IPS-18a (cell line): ENCODE measurements around the gene PRSS2.
"Not testable (repeated sequence)": the region's sequence is repeated elsewhere in the genome, so short reads cannot be mapped to it uniquely, and the experiment has no call there.

Source experiments
- H3K27ac ChIP-seq: one replicate; pipeline ENCODE4 v1.5.1; 2013; ENCODE audit warnings: low read length
- H3K27me3 ChIP-seq: one replicate; pipeline ENCODE4 v1.6.1; 2013; ENCODE audit warnings: mild to moderate bottlenecking, low read length; ENCODE audit not compliant: control insufficient read depth, insufficient read depth
- H3K36me3 ChIP-seq: one replicate; pipeline ENCODE4 v1.6.1; 2013; ENCODE audit warnings: low read depth, low read length; ENCODE audit not compliant: control insufficient read depth
- H3K4me1 ChIP-seq: one replicate; pipeline ENCODE4 v1.6.1; 2013; ENCODE audit warnings: low read depth, low read length; ENCODE audit not compliant: control insufficient read depth
- H3K4me3 ChIP-seq: one replicate; pipeline ENCODE4 v1.5.1; 2013; ENCODE audit warnings: low read length
- H3K9ac ChIP-seq: one replicate; pipeline ENCODE4 v1.6.1; 2013; ENCODE audit warnings: mild to moderate bottlenecking, low read length, moderate library complexity
- H3K9me3 ChIP-seq: one replicate; pipeline ENCODE4 v1.6.1; 2013; ENCODE audit warnings: low read depth, low read length; ENCODE audit not compliant: control insufficient read depth

Gene PRSS2

DNA sequence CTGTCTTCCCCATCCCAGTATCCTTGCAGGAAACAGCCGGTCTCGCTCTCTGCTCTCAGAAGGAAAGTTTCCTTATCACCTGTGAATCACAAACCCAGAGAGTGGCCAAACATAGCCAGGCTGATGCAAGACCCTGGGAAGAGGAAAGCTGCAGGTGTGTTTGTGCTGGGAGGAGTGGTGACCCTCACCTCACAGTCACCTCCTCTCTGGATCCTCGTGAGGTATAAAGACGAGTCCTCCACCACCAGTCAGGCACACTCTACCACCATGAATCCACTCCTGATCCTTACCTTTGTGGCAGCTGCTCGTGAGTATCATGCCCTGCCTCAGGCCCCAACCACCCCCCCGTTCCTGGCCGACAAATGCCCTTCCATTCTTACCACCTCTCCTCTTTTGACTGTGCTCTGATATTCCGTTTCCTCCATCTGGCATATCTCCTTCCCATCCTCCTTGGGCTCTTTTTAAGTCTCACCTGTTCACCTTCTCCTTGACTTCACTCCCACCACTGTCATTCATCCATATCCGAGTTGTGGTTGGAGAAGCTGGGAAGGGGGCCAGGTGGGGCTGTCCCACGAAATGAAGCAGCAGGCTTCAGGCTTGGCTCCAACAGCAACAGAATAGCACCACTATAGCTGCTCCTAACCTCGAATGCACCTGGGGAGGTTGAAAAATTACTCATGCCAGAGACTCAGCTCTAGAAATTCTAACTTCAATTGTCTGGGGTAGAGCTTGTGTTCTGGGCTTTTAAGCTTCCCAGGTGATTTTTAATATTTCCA is 21.4 kb upstream of the PRSS2 start, which contains the start of gene PRSS1:
Gene PRSS1, plus strand, starts transcription at position 255 of the 776 bp plus-strand sequence. Its CDS starts 13 bp downstream, at position 268.
- Histone ChIP-seq H3K4me1 (no peaks in the 10 kb centered on the region), H3K27ac (no peak within 1 kb of the TSS), H3K9ac (no peak within 1 kb of the TSS), H3K36me3 (no peaks in the 10 kb centered on the region), H3K27me3 (no peaks in the 10 kb centered on the region), H3K9me3 (no peaks in the 10 kb centered on the region), H3K4me3 (no peak within 1 kb of the TSS)

DNA sequence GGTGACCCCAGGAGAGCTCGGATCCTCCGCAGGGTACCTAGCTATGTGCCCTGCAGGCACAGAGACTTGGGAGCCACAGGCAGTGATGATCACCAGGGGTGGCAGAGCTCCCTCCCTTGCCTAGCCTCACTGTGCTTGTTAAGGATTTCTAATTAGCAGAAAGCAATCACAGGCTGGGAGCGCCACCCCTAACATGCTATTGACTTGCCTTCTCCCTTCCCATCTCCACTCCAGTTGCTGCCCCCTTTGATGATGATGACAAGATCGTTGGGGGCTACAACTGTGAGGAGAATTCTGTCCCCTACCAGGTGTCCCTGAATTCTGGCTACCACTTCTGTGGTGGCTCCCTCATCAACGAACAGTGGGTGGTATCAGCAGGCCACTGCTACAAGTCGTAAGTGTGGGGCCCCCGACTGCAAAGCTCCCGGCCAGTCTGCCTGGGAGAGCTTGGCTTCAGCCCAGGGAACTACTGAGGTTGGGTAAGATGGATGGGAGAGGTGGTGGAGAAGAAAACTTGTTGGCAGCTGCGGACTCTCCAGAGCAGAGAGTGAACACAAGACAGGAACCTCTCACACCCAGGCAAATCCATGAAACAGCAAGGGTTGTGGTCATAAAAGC is 20.3 kb upstream of the PRSS2 start:
- H3K9ac ChIP-seq: no peak overlapping the region
- H3K4me1 ChIP-seq: no peaks in the 10 kb centered on the region
- H3K36me3 ChIP-seq: no peaks in the 10 kb centered on the region
- no peaks in the 10 kb centered on the region for H3K27me3 ChIP-seq
- no peaks in the 10 kb centered on the region for H3K9me3 ChIP-seq
- no peak overlapping the region for H3K4me3 ChIP-seq
- H3K27ac ChIP-seq: no peak overlapping the region

DNA sequence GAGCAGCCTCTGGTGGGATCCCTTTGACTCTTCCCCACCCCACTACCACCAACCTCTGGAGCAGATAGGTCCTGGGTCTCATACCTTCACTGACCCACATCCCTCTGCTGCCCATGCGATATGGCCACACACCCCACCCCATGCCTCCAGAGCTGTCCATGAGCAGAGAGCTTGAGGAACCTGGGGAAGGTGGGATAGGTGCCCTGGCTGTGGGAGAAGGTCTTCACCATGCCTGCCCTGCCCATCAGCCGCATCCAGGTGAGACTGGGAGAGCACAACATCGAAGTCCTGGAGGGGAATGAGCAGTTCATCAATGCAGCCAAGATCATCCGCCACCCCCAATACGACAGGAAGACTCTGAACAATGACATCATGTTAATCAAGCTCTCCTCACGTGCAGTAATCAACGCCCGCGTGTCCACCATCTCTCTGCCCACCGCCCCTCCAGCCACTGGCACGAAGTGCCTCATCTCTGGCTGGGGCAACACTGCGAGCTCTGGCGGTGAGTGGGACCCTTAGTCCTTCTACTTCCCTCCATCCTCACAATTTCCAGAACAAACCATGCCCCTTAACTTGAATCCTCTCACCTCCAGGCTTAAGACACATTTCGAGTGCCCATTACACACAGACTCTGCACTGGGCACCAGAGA is 19.1 kb upstream of the PRSS2 start:
- not testable (repeated sequence) for H3K27me3 ChIP-seq, H3K4me3 ChIP-seq, H3K36me3 ChIP-seq, H3K9ac ChIP-seq, H3K27ac ChIP-seq, H3K4me1 ChIP-seq, H3K9me3 ChIP-seq

DNA sequence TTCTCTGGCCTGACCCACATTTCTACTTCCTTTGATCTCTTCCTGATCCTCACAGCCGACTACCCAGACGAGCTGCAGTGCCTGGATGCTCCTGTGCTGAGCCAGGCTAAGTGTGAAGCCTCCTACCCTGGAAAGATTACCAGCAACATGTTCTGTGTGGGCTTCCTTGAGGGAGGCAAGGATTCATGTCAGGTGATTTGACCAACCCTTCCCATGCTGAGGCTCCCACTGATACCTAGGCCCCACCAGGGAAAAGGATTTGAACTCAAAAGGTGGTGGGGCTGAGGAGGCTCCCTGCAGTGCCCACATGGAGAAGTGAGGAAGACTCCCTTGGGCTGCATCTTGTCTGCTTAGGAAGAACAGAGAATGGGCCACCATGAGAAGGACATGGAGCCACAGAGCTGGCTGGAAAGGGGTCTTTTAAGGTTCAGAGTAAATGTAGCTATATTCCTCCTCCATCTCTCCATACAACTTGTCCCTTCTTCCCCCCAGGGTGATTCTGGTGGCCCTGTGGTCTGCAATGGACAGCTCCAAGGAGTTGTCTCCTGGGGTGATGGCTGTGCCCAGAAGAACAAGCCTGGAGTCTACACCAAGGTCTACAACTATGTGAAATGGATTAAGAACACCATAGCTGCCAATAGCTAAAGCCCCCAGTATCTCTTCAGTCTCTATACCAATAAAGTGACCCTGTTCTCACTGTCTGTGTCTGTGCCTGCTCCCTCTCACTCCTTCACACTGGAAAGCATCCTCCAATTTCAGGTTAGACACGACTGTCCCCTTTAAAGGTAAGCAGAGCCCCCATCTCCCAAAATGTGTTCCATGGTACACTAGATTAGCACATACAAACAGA is 18.2 kb upstream of the PRSS2 start:
- no peaks in the 10 kb centered on the region for H3K4me1 ChIP-seq

DNA sequence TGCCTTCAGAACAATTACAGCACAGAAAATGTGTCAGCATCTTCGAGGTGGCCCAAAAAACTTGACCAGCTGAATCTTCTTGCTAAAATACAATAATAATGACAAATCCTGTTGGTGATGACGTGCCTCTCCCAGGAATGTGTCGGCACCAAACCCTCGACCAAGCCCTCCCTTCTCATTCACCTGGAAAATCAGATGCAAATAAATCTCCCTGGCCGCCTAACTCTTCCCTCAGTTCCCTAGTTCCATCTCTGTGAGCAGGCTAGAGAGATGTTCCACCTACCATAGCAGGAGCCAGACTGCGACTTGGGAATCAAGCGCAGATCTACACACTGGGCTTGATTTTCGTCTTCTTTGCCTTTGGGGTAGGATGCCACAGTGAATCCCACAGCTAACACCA is 17.4 kb upstream of the PRSS2 start:
- no peaks in the 10 kb centered on the region for H3K9me3 ChIP-seq
- H3K9ac ChIP-seq: no peak overlapping the region
- H3K27me3 ChIP-seq: no peaks in the 10 kb centered on the region
- H3K4me3 ChIP-seq: no peak overlapping the region
- H3K36me3 ChIP-seq: no peaks in the 10 kb centered on the region
- no peaks in the 10 kb centered on the region for H3K4me1 ChIP-seq
- no peak overlapping the region for H3K27ac ChIP-seq

More for the DNA sequence above, 18.2 kb upstream of the PRSS2 start:
- no peaks in the 10 kb centered on the region for H3K9me3 ChIP-seq
- no peak overlapping the region for H3K27ac ChIP-seq
- H3K9ac ChIP-seq: no peak overlapping the region
- no peaks in the 10 kb centered on the region for H3K27me3 ChIP-seq
- no peak overlapping the region for H3K4me3 ChIP-seq
- H3K36me3 ChIP-seq: no peaks in the 10 kb centered on the region

DNA sequence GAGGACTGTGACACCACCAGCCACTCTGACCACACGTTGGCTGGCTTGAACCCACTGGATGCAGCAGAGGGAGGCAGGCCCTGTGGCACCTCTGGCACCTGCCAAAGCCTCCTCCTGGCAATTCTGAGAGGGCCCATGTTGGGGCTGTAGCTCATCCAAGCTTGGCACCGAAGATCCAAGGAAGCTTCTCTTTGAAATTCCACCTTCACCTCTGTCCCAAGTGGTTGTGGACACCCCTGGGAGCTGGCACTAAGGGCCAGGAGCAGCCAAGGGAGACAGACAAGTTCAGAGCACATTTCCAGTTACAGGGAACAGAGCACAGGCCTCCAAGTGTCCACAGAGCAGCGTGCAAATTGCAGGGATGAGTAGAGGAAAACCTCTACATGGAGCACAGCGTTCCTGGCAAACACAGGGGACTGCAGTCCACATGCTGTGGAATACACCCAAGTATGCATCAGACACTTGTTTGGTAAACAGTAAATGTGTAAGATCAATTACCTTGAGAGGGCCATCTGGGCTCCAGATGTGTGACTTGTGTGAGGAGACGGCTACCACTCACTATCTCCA is 16.8 kb upstream of the PRSS2 start:
- not testable (repeated sequence) for H3K4me3 ChIP-seq, H3K9ac ChIP-seq, H3K4me1 ChIP-seq, H3K36me3 ChIP-seq, H3K27ac ChIP-seq, H3K27me3 ChIP-seq, H3K9me3 ChIP-seq

DNA sequence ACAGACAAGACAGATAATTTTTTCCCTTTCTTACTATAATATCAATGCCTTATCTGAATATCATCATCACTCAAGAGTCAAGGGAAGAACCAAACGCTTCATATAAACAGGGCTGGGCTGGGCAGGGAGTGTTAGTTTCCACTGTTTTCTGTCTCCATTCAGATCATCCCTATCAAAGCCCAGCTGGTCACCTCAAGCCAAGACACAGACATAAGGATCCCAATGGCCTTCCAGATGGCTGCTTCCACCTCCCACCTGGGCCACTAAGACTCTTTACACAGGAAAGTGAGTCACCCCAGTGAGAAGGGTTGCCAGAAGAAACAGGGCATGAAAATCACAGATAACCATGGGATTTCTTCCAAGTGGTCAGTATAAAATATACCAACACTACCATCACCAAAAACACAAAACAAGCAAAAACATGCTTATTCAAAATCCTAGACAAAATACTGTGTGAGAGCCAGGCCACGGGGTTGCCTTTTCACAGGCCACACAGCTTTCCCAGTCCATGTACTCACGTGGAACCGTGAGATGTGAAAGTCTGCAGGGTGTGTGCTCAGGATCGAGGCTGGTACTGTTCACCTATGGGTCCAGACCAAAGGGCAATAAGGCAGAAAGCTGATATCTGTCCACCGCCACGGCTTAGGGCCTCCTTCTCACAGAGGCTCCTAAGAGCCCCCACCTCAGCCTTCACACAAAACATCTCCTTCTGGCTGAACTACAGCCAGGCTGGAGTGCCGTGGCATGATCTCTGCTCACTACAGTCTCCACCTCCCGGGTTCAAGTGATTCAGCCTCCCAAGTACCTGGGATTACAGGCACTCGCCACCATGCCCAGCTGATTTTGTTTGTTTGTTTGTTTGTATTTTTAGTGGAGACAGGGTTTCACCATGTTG is 15.8 kb upstream of the PRSS2 start:
- H3K36me3 ChIP-seq: no peaks in the 10 kb centered on the region

DNA sequence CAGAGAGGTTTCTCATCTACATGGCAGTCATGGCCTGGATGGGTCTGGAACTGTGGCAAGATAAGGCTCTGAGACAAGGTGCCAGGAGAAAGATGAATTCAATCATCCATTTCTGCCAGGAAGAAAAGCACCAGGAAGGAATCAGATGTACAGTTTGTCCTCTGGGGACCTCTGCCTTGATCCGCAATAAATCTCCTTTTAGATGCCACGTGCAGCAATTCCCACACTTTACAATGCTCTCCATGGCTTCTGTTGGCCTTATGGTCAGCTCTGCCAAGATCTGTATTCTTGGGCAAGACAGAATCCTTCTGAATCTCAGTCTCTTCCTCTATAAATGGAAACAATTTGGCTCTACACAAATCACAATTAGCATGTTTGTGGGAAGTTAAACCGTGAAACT is 12.5 kb upstream of the PRSS2 start:
- not testable (repeated sequence) for H3K4me1 ChIP-seq, H3K27ac ChIP-seq, H3K9me3 ChIP-seq, H3K27me3 ChIP-seq, H3K4me3 ChIP-seq, H3K36me3 ChIP-seq, H3K9ac ChIP-seq

More for the DNA sequence above, 15.8 kb upstream of the PRSS2 start:
- Histone ChIP-seq H3K4me1 (no peaks in the 10 kb centered on the region), H3K9me3 (no peaks in the 10 kb centered on the region), H3K4me3 (no peak overlapping the region), H3K27me3 (no peaks in the 10 kb centered on the region), H3K27ac (no peak overlapping the region), H3K9ac (no peak overlapping the region)

DNA sequence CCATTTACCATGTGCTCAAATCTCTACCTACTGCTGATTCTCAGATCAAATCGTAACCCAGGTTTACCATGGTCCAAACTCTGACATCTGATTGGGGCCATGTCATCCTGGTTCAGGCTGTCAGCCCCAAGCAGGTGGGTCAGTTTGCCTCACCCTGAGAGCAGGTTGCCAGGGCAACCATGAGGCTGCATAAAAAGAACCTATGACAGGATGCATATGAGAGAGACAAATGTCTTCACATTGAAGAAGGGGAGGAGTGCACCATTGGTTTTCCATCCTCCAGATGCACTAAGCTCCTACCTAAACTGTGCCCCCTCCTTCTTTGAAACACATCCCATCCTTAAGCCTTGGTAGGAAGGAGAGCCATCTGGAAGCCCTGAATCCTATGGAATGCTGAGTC is 11.3 kb upstream of the PRSS2 start:
- Histone ChIP-seq H3K4me3 (no peak overlapping the region), H3K4me1 (no peaks in the 10 kb centered on the region), H3K27me3 (no peaks in the 10 kb centered on the region), H3K27ac (no peak overlapping the region), H3K9me3 (no peaks in the 10 kb centered on the region), H3K36me3 (no peaks in the 10 kb centered on the region), H3K9ac (no peak overlapping the region)

DNA sequence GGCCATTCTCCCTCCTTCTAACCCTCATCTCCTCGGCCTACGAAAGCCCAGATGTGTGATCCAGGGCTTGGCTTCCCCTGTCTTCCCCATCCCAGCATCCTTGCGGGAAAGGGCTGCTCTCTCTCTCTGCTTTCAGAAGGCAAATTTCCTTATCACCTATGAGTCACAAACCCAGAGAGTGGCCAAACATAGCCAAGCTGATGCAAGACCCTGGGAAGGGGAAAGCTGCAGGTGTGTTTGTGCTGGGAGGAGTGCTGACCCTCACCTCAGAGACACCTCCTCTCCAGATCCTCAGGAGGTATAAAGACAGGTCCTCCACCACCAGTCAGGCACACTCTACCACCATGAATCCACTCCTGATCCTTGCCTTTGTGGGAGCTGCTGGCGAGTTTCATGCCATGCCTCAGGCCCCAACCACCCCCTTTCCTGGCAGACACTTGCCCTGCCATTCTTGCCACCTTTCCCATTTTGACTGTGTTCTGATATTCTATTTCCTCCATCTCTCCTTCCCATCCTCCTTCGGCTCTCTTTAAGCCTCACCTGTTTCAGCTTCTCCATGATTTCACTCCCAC is 10.6 kb upstream of the PRSS2 start:
- no peaks in the 10 kb centered on the region for H3K36me3 ChIP-seq
- H3K4me1 ChIP-seq: no peaks in the 10 kb centered on the region
- no peak overlapping the region for H3K4me3 ChIP-seq
- H3K27ac ChIP-seq: no peak overlapping the region
- no peak overlapping the region for H3K9ac ChIP-seq
- H3K9me3 ChIP-seq: no peaks in the 10 kb centered on the region
- no peaks in the 10 kb centered on the region for H3K27me3 ChIP-seq
